ENCODE data around the gene FRAS1.

Gene FRAS1

DNA sequence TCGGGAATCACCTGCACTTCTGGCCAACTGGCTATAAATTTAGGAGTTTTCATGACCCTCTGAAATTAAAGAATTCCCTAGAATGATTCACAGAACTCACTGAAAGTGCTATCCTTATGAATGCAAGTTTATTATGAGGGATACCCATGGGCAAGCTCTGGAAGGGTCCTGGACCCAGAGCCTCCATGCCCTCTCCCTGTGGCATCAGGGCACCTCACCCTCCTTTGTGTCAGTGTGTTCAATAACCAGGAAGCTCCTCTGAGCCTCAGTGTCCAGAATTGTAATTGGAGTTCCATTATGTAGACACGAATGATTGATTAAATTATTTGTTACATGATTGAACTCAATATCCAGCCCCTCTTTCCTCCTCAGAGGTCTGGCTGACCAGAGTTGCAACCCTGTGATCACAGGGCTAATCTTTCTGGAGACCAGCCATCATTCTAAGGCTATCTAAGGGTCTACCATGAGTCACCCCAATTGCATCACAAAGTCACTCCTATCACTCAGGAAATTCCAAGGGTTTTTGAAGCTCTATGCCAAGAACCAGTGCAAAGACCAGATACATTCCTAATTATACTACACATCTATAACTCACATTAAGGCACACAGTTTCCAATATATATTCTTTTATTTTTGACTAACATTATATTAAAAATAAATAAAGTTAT is 503.3 kb downstream of the FRAS1 start:
- DNase-seq, result no peak

DNA sequence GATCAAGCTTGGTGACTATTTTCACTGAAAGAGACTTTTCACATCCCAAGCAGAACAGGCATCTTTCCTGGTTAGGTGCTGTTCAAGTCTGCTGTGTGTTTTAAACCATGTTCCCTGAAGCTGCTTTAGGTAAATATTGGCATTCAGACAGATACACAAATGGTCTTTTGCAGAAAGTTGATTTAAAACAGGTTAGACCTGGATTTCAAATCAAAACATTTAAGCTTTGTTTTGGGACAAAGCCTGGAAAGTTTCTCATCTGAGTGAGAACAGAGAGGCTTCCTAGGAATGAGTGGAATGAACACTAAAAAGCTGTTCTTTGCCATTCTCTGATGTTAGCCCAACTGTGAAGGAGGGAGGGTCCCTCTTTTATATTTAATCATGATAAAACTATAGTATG is 504.6 kb downstream of the FRAS1 start:
- no peak for DNase-seq

DNA sequence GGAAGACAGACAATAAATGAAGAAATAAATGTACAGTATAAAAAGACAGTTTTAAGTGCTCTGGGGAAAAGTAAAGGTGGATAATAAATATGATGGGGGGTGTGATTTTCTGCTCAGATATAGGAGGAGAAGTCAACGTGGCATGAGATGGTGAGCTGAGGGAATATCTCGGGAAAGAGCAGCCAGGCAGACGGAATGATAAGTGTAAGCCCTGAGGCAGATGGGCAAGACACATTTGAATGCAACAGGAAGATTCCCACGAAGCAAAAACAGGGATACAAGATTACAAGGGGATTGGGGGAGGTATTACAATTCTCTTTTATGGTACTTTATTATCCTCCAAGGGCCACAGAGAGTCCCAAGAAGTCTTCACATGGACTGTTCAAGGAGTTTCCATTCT is 505.6 kb downstream of the FRAS1 start:
- no peak for DNase-seq

DNA sequence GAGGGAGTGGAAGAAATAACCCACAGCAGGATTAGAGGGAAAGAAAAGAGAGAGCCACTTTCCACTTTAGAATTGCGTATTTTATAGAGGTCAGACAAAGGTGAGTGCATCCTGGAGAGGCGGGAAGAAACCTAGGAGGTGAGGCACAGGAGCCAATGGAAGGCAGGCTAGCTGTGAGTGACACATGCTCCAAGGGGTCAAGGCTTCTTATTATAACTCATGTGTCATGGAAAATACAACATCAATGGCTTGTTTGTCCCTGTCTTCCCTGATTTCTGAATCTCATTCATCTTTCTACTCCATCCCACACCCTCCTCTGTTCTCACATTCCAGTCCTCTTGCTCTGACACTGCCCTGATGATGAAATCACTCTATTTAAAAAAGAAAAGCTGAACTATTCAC is 508.8 kb downstream of the FRAS1 start:
- DNase-seq, result no peak

DNA sequence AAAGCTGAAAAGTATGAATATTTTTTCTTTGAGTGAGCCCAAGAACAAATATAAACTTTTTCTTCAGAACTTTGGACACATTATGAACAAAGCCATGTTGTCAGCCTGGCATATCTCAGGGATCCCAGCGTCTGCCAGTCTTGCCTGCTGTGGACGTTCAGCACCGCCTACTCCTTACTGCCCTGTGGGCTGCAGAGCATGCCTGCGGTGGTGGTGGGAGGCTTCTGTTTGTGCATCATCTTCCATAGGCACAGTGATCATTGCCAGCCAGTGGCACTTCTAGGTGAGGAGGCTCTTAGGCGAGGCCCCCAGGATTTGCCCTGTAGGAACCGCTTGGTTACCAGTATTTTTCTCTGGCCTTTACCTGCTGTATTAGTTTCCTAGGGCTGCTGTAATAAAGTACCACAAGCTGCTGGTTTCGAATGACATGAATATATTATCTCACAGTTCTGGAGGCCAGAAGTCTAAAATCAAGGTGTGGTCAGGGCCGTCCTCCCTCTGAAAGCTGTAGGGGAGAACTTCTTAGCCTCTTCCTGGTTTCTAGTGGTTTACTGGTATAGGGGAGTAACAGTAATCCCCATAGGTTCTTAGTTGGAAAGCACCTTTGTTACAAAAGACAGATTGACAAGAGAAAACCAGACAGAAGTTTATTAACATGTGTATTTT is 509.8 kb downstream of the FRAS1 start:
- DNase-seq, result no peak

DNA sequence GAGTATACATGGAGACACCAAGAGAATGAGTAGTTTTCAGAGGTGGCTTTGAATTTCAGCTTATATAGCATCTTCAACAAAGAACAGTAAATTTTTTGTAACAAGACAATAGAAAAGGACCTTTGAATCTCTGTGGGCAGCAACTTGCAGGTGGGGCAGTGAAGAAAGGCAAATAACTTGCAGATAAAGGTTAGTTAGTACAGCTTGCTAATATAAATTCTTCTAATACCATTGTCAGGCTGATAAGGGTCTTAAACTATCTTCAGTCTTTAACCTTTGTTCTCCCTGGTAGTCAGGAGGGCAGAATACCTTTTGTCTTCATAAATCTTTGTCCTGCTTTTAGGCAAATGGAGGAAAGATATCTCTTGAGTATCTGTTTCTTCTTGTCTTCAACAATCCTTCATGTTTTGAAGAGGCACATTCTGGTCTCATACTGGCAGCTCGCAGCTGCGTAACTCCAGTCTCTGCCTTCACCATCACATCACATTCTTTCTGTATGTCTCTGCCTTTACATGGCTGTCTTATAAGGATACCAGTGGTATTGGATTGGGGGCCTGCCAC is 510.5 kb downstream of the FRAS1 start:
- DNase-seq, result no peak

DNA sequence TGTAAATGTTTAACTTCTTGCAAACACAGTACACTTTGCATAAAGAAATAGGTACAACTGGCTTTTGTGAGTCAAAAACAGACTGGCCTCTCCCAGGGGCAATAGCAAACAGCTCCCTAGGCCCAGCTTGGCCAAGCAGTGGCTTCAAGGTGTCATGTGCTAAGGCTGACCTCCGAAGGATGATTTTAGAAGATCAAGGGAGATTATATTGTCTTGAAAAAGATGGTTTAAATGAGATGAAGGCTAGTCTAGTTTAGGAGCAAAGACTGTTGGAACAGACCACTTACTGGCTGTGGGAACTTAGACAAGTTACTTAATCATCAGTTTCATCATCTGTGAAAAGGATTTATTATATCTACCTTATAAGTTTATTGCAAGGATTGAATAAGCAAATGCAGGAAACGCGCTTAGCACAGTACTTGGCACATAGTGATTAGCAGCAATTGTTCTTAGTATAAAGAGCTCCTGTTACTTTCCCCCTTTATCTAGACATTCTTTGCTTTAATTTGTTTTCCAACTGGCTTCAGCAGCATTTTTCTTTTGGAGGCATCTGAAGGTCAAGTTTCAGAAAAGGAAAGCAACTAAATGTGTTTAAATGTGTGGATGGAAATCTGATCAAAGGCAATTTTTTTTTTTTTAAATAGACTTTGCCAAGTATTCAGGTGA is 511.6 kb downstream of the FRAS1 start:
- DNase-seq, result no peak

DNA sequence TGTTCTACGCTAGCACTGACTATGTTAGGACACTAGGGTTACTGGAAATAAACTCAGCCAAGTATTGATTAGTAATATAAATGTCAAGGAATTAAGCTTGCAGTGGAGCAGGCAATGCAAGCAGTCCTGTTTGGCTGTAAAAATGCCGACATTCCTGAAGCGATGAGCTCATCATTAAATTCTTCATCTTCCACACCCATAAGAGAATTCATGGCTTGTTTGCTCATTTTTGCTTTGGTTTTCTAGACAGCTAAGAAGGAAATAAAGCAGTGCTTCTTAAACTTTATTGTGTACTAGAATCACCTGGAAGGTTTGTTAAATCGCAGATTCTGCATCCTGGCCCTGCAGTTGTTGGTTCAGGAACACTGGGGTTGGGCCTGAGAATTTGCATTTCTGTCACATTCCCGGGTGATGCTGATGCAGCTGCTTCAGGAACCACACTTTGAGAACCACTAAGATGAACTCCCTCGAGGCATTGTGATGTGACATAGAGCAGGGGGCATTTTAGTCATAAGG is 512.2 kb downstream of the FRAS1 start:
- DNase-seq, result no peak

DNA sequence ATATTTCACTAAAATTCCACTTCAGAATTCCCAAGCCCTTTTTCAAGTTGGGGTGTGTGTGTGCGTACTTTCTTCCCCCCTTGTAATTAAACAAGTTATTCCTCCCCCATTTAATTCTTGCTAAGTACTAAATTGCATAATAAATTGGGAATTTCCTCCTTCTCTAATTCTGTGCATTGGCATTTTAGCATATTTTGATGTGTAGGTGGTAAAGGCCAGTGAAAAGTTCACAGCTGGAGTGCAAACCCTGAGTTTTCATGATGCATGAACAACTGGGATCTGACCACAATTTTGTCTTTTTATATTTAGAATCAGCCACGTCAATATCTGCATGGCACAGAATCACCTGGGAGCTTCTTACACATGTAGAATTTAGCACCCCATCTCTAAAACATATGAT is 513.0 kb downstream of the FRAS1 start:
- no peak for DNase-seq

DNA sequence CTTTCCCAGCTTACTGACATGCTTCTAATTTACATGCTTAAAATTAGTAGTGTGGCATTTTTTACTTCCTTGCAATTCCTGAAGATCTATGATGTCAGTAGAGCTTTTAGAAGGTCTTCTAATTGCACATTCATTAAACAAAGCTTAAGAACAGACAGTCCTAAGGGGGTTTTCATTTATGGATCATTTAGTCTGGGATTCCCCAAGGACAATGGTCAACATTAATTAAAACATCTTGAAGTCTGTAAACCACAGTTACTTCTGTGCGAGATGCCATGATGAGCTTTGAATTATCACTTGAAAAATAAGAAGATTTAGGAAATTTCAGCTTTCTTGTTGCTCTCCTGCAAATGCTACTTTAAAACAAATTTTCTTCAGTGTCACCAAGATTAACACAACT is 514.7 kb downstream of the FRAS1 start:
- no peak for DNase-seq

DNA sequence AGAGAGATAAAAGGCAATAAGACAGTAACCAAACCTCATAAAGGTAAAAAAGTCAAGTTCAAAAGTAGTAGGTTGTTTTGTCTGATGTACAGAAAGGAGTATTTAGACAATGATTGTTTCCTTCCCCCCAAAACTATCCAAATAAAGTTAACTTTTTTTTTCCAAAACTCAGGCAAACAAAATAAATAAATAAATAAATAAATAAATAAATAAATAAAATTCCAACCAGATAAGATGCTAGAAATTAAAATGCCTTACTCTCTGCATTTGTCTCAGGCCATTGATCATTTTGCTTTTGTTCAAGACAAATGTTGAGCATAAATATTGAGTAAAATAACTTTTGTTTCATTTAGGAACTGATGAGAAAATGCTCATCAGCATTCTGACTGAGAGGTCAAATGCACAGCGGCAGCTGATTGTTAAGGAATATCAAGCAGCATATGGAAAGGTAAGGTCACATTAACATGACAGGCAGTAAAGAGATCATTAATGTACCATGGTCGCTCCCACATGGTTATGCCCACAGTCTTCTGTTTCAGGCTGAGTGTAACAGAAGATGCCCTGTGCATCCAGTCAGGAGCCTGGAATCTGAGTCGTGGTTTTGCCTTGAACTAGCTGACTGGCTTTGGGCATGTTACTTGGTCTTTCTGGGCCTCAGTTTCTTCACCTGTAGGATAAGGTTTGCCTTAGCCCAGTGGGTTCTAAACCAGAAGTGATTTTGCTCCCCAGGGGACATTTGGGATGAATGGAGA is 521.7 kb downstream of the FRAS1 start:
- DNase-seq, result no peak

DNA sequence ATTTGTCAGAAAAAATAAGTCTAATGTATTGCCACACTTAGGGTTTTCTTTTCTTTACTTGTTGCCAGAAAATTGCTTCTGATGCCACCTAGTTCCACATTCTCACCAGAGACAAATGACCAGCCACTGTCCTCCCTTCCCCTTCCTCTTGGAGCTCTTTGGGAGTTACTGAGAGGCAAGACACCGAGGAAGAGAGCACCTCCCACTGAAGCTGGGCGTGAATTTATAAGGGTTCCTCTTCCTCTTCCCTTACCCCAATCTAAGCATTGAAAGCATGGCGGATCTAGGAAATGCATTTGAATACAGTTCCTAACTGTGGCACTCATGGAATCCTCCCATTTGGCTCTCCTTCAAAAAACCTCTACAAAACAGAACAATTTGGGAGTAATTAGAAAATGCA is 524.5 kb downstream of the FRAS1 start:
- DNase-seq, result no peak

DNA sequence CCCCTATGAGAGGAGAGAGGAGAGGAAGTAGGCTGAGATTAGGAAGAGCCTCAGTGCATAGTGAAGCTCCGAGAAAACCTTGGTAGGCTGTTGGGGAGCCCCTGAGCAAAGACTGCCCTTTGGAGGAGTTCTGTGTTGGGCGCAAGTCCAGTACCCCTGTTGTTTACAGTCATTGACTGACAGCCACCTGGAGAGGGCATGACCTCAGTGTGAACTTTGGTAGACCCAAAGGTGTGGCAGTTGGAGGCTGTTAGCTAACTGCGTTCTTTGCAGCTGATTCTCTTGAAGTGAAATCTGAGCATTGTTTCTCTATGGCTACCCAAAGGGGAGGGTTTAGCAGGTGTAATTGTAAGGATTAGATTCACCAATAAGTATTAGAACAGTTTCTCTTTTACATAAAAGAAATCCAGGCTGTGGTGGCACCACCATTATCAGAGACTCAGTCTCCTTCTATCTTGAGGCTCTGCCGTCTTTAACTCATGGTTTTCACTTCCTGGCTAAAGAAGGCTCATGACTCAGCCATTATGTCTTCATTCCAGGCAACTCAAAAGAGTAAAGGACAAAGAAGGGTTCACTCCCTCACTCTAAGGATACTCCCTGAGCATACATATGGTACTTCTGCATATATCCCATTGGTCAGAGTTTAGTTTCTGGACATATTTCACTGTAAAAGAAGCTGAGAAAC is 527.9 kb downstream of the FRAS1 start:
- no peak for DNase-seq

DNA sequence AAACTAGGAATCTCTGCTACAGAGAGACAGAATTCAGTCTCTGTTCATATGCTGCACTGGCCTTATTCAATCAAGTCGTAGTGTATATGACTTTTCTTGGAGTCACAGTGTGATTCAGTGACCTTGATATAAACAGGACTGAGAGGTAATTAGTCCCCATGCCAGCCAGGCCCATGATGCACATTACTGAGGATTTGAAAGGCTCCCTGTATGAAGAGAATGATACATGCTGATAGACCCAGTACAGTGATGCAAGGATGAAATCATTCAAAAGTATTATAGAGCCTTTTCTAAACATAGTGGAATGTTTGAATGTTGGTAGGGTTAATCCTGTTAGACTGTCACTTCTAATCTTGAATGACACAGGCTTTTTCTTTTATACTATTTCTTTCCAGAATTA is 528.5 kb downstream of the FRAS1 start:
- DNase-seq, result no peak

DNA sequence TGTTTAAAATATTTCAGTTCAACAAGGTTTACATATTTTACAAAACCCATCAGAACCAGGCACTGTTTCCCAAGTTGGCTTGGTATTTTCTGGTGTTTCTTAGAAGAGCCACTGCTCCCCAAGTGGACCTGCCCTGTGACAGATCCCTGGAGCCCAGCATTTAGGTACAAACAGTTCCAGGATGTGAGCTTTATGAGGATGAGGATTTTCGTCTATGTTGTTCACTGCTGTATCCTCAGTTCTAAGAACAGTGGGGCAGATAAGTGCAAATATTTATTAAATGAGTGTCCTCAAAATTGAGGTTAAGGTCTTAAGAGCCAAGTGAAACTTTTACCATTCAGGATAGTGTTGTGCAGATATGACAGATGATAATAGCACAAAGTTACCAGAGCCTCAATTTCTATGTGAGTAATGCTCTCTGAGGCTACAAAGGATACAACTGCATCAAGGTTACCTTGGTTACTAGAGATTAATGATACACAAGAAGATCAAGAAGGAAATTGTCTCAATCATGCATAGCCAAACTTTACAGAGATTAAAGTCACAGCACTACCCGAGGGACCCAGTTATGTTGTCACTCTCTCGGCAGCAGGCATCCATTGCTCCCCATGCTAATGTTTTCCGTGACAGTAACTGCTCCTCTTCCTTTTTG is 531.9 kb downstream of the FRAS1 start:
- no peak for DNase-seq

DNA sequence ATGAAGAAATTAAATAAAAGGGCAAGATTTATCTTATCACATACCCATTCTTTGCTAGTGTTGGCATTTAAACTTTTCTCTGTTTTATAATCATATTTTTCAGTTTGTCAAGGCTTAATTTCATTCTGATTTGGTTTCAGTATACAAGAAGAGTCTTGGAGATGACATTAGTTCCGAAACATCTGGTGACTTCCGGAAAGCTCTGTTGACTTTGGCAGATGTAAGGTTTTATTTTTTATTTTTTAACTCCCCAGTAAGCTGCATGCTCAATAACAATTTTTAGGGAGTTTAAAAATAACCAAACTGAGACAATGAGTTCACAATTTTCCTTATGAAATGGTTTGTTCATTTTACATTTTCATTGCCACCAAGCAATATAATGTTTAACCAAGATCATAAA is 534.3 kb downstream of the FRAS1 start:
- DNase-seq, result no peak

DNA sequence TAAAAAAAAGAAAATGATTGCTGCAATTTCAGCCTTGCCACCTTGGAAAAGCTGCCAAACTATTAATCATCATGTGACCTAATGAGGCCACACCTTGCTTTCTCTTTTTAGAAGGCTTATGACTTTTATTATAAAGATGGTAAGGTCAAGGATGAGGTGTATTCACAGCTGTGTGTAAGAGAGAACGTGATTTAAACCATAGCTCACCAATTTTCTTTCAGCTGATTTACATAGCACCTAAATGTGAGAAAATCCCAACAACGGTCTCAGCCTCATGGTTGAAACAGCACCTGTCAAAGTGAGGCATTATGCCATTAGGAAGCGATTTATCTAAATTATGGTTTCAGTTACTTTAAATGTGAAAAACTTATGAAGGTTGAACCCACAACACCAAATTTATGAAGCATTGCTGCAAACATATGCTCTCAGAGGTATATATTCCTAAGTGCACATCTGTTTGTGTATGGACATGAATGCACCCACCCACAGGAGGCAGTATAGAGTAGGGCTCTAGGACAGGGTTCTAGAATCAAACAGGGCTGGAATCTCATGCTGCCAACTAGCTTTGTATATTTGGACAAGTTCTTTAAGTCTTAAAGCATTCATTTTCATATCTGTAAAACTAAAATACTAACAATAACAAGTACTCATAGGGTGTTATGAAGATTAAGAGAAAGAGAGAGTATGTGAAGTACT is 535.1 kb downstream of the FRAS1 start:
- no peak for DNase-seq
